Astrocyte (in vitro differentiated cells and primary cell): ENCODE results near the gene STXBP2. TPM values are rescaled to one million over a fixed set of nuclear protein-coding genes. Genes with fewer than 3 reads are reported as not detected.
A peak's percentile ranks its signal among the peaks of the same experiment; 100 is the strongest.

Experiments used
- DNase-seq: peaks from one replicate; pipeline ENCODE4 v3.0.0-alpha.2; 2010; ENCODE audit warnings: low read depth
- FAIRE-seq: peaks from 2 replicates; lab custom pipeline; 2011; peaks lifted over from hg19 to GRCh38; lab: Jason Lieb, UNC
- H2AFZ ChIP-seq: 2 replicates; pipeline ENCODE4 v1.6.0; 2012; ENCODE audit warnings: low read depth, low read length, inconsistent platforms
- H3K27ac ChIP-seq: 2 replicates; pipeline ENCODE4 v1.5.1; 2011; ENCODE audit warnings: low read depth, low read length, inconsistent platforms
- H3K27me3 ChIP-seq: 2 replicates; pipeline ENCODE4 v1.6.0; 2011; ENCODE audit warnings: low read length, inconsistent platforms; ENCODE audit not compliant: insufficient read depth
- H3K36me3 ChIP-seq: 2 replicates; pipeline ENCODE4 v1.5.1; 2011; ENCODE audit warnings: low read length, inconsistent platforms; ENCODE audit not compliant: insufficient read depth
- H3K4me1 ChIP-seq: 2 replicates; pipeline ENCODE4 v1.5.1; 2011; ENCODE audit warnings: low read length, inconsistent platforms; ENCODE audit not compliant: insufficient read depth
- H3K4me2 ChIP-seq: 2 replicates; pipeline ENCODE4 v1.6.0; 2012; ENCODE audit warnings: low read length, inconsistent platforms
- H3K4me3 ChIP-seq: 2 replicates; pipeline ENCODE4 v1.5.1; 2011; ENCODE audit warnings: low read depth, mild to moderate bottlenecking, low read length, inconsistent platforms; ENCODE audit not compliant: insufficient read depth
- H3K79me2 ChIP-seq: 2 replicates; pipeline ENCODE4 v1.6.0; 2012; ENCODE audit warnings: mild to moderate bottlenecking, low read length, inconsistent platforms; ENCODE audit not compliant: insufficient read depth
- H3K9ac ChIP-seq: 2 replicates; pipeline ENCODE4 v1.6.0; 2012; ENCODE audit warnings: mild to moderate bottlenecking, low read length, inconsistent platforms
- H3K9me3 ChIP-seq: 2 replicates; pipeline ENCODE4 v1.5.1; 2012; ENCODE audit warnings: low read depth, mild to moderate bottlenecking, low read length, inconsistent platforms; ENCODE audit not compliant: insufficient read depth
- H4K20me1 ChIP-seq: 2 replicates; pipeline ENCODE4 v1.6.0; 2012; ENCODE audit warnings: low read length, inconsistent platforms; ENCODE audit not compliant: insufficient read depth
- H3K27ac Mint-ChIP-seq: one replicate; pipeline ENCODE4 v1.8.0; 2021; ENCODE audit warnings: mild to moderate bottlenecking, mixed read lengths; ENCODE audit not compliant: unreplicated experiment
- H3K27me3 Mint-ChIP-seq: one replicate; pipeline ENCODE4 v1.8.0; 2021; ENCODE audit warnings: low read depth, mixed read lengths; ENCODE audit not compliant: unreplicated experiment
- H3K36me3 Mint-ChIP-seq: one replicate; pipeline ENCODE4 v1.8.0; 2021; ENCODE audit warnings: low read depth, mixed read lengths; ENCODE audit not compliant: unreplicated experiment
- H3K4me1 Mint-ChIP-seq: one replicate; pipeline ENCODE4 v1.8.0; 2021; ENCODE audit warnings: low read depth, mixed read lengths; ENCODE audit not compliant: unreplicated experiment
- H3K4me3 Mint-ChIP-seq: one replicate; pipeline ENCODE4 v1.8.0; 2021; ENCODE audit warnings: mild to moderate bottlenecking, moderate library complexity, mixed read lengths; ENCODE audit not compliant: unreplicated experiment
- H3K9me3 Mint-ChIP-seq: one replicate; pipeline ENCODE4 v1.8.0; 2021; ENCODE audit warnings: mild to moderate bottlenecking, mixed read lengths; ENCODE audit not compliant: unreplicated experiment
- CTCF ChIP-seq: IDR thresholded peaks from 2 replicates; pipeline ENCODE4 v1.5.1; 2011; ENCODE audit warnings: low read depth, mild to moderate bottlenecking, inconsistent platforms, low read length, moderate library complexity; ENCODE audit not compliant: insufficient read depth
- EZH2 ChIP-seq: IDR thresholded peaks from 2 replicates; pipeline ENCODE4 v1.6.1; 2012; ENCODE audit warnings: mild to moderate bottlenecking, low read length, inconsistent platforms; ENCODE audit not compliant: insufficient read depth
- total RNA-seq: library from RNA; stranded (reverse); gene quantifications from 2 replicates; pipeline ENCODE4 v1.2.1, GENCODE V29; 2021

STXBP2 gene
- total RNA-seq, 1 donor from 2014 or later, result 49.6 TPM

GRCh38 chr19:7597689-7598088 lies 39.2 kb upstream of the STXBP2 start:
- H3K79me2 ChIP-seq, result no peaks in the 10 kb centered on the region
- no peaks in the 10 kb centered on the region for H3K4me1 ChIP-seq
- H3K4me1 Mint-ChIP-seq, result no peaks in the 10 kb centered on the region
- H3K9me3 Mint-ChIP-seq, result no peaks in the 10 kb centered on the region
- H3K9me3 ChIP-seq, result no peaks in the 10 kb centered on the region
- FAIRE-seq, result no peak
- no peak overlapping the region for H3K4me3 ChIP-seq
- no peak overlapping the region for H3K9ac ChIP-seq
- TF ChIP-seq CTCF (no peak), EZH2 (no peak)
- H4K20me1 ChIP-seq, result no peaks in the 10 kb centered on the region
- H2AFZ ChIP-seq, result no peak overlapping the region
- DNase-seq, result no peak
- H3K36me3 Mint-ChIP-seq, result no peaks in the 10 kb centered on the region
- H3K27ac ChIP-seq, result no peak overlapping the region
- H3K27me3 ChIP-seq, result peaks cover 21% of the 10 kb centered on the region
- H3K27ac Mint-ChIP-seq, result peak overlapping the region; percentile 18
- no peaks in the 10 kb centered on the region for H3K36me3 ChIP-seq
- peaks cover 27% of the 10 kb centered on the region for H3K27me3 Mint-ChIP-seq
- no peak overlapping the region for H3K4me2 ChIP-seq
- H3K4me3 Mint-ChIP-seq, result peak overlapping the region; percentile 79

GRCh38 chr19:7598180-7598579 lies 38.7 kb upstream of the STXBP2 start:
- Histone ChIP-seq H3K9ac (no peak overlapping the region), H3K9me3 (no peaks in the 10 kb centered on the region), H3K4me1 (no peaks in the 10 kb centered on the region), H3K27me3 (peaks cover 21% of the 10 kb centered on the region), H2AFZ (no peak overlapping the region), H3K27ac (no peak overlapping the region), H3K4me2 (no peak overlapping the region), H3K4me3 (no peak overlapping the region), H3K79me2 (no peaks in the 10 kb centered on the region), H3K36me3 (no peaks in the 10 kb centered on the region), H4K20me1 (no peaks in the 10 kb centered on the region)
- H3K27ac Mint-ChIP-seq, result no peak overlapping the region
- H3K27me3 Mint-ChIP-seq, result peaks cover 26% of the 10 kb centered on the region
- no peaks in the 10 kb centered on the region for H3K9me3 Mint-ChIP-seq
- no peaks in the 10 kb centered on the region for H3K4me1 Mint-ChIP-seq
- TF ChIP-seq CTCF, result no peak
- no peak for TF ChIP-seq EZH2
- no peak for DNase-seq
- H3K36me3 Mint-ChIP-seq, result no peaks in the 10 kb centered on the region
- FAIRE-seq, result no peak
- H3K4me3 Mint-ChIP-seq, result no peak overlapping the region

GRCh38 chr19:7600721-7601120 lies 36.2 kb upstream of the STXBP2 start:
- Mint-ChIP-seq H3K27me3 (peaks cover 12% of the 10 kb centered on the region), H3K4me3 (no peak overlapping the region), H3K4me1 (no peaks in the 10 kb centered on the region), H3K36me3 (no peaks in the 10 kb centered on the region), H3K27ac (no peak overlapping the region), H3K9me3 (no peaks in the 10 kb centered on the region)
- no peak overlapping the region for H2AFZ ChIP-seq
- H3K36me3 ChIP-seq, result no peaks in the 10 kb centered on the region
- H3K4me3 ChIP-seq, result no peak overlapping the region
- H3K4me1 ChIP-seq, result no peaks in the 10 kb centered on the region
- TF ChIP-seq EZH2 (no peak), CTCF (no peak)
- H3K4me2 ChIP-seq, result no peak overlapping the region
- no peaks in the 10 kb centered on the region for H4K20me1 ChIP-seq
- H3K9me3 ChIP-seq, result no peaks in the 10 kb centered on the region
- peaks cover 10% of the 10 kb centered on the region for H3K27me3 ChIP-seq
- no peak overlapping the region for H3K9ac ChIP-seq
- DNase-seq (no peak), FAIRE-seq (no peak)
- H3K27ac ChIP-seq, result no peak overlapping the region
- H3K79me2 ChIP-seq, result no peaks in the 10 kb centered on the region
